K562 (cell line): ENCODE results near the gene MAP3K6. TPM values are rescaled to one million over a fixed set of nuclear protein-coding genes. Genes with fewer than 3 reads are reported as not detected.

Source experiments
- CREBBP ChIP-seq: IDR thresholded peaks from one replicate; pipeline ENCODE4 v1.6.1; 2012; ENCODE audit warnings: low read depth, mild to moderate bottlenecking, control low read depth, inconsistent platforms, low read length
- FOXK1 ChIP-seq: sonication (generic); formaldehyde crosslinking; IDR thresholded peaks from 2 replicates; pipeline ENCODE4 v1.8.0; 2022; ENCODE audit warnings: missing genetic modification reagents, mild to moderate bottlenecking, borderline replicate concordance
- KAT7 ChIP-seq: sonication (generic); formaldehyde crosslinking; IDR thresholded peaks from 2 replicates; pipeline ENCODE4 v1.8.0; 2022; ENCODE audit warnings: missing genetic modification reagents, mild to moderate bottlenecking, borderline replicate concordance
- RAD21 ChIP-seq, 2 experiments: fragments of 250-450 bp in 1 of 2; fragments of 450-650 bp in 1 of 2; sonication (Bioruptor Pico) in 1 of 2; formaldehyde crosslinking in 1 of 2; IDR thresholded peaks in 1 of 2; conservative IDR thresholded peaks in 1 of 2; 2 replicates each; pipeline versions ENCODE4 v1.4.0 to v1.8.0; 2020 to 2022; ENCODE audit warnings: mild to moderate bottlenecking in 2 of 2, moderate library complexity in 1 of 2
- SPI1 ChIP-seq: IDR thresholded peaks from 2 replicates; pipeline ENCODE4 v1.6.1; 2011; ENCODE audit warnings: low read depth, low read length, control low read depth, borderline replicate concordance
- ZC3H4 ChIP-seq: sonication (generic); formaldehyde crosslinking; IDR thresholded peaks from 2 replicates; pipeline ENCODE4 v1.9.0; 2021; ENCODE audit warnings: missing genetic modification reagents, borderline replicate concordance
- ZNF444 ChIP-seq: fragments of 250-450 bp; sonication (Bioruptor Pico); IDR thresholded peaks from 2 replicates; pipeline ENCODE4 v1.4.0; 2020; ENCODE audit warnings: mild to moderate bottlenecking, moderate library complexity
- ZNF695 ChIP-seq: fragments of 450-650 bp; formaldehyde crosslinking; IDR thresholded peaks from 2 replicates; pipeline ENCODE4 v1.4.0; 2020; ENCODE audit warnings: mild to moderate bottlenecking, moderate library complexity
- ZNF696 ChIP-seq: fragments of 250-450 bp; sonication (Bioruptor Pico); conservative IDR thresholded peaks from 2 replicates; pipeline ENCODE4 v1.4.0; 2020; ENCODE audit warnings: mild to moderate bottlenecking, moderate library complexity
- ZNF830 ChIP-seq: fragments of 250-450 bp; sonication (Bioruptor Pico); IDR thresholded peaks from 2 replicates; pipeline ENCODE4 v1.5.0; 2021; ENCODE audit warnings: mild to moderate bottlenecking
- polyA plus RNA-seq, 8 experiments: library from polyadenylated mRNA; depleted of rRNA in 4 of 8; stranded (reverse) in 5 of 8; unstranded in 3 of 8; fragments of >200 nt; fragmentation: Nextera tagmentation in 2 of 8; fragmentation: Illumina TruSeq in 1 of 8; extraction: Ambion mirVana in 2 of 8; extraction: Trizol in 1 of 8; gene quantifications; 2 replicates each; pipeline versions ENCODE4 v1.2.1 to v1.2.3, GENCODE V29; 2011 to 2014; ENCODE audit warnings: inconsistent platforms in 1 of 8, missing spikeins in 1 of 8
- total RNA-seq, 7 experiments: library from RNA; depleted of rRNA in 6 of 7; stranded (reverse); fragments of >200 nt in 6 of 7; fragmentation: Illumina TruSeq in 2 of 7; extraction: Trizol in 2 of 7; gene quantifications; 2 replicates each; pipeline versions ENCODE4 v1.2.1 to v1.2.3, GENCODE V29; 2011 to 2021; ENCODE audit warnings: low replicate concordance in 1 of 7
- TF ChIP-seq, protein P1 (sequence below): sonication (generic); formaldehyde crosslinking; IDR thresholded peaks from 2 replicates; pipeline ENCODE4 v1.8.0; 2022; ENCODE audit warnings: mild to moderate bottlenecking, missing genetic modification reagents, borderline replicate concordance
- TF ChIP-seq, protein P2 (sequence below): sonication (generic); formaldehyde crosslinking; IDR thresholded peaks from 2 replicates; pipeline ENCODE4 v1.8.0; 2023; ENCODE audit warnings: mild to moderate bottlenecking, missing genetic modification reagents
- TF ChIP-seq, protein P3 (sequence below): sonication (generic); formaldehyde crosslinking; IDR thresholded peaks from 2 replicates; pipeline ENCODE4 v1.8.0; 2023; ENCODE audit warnings: mild to moderate bottlenecking, missing genetic modification reagents

The MAP3K6 gene
- total and polyA plus RNA-seq, 9 of the 15 experiments (the other 6 are each of a cell fraction or from before 2014, with no cell fraction given) = 0.99 to 21.9 (median 7.0) TPM

DNA sequence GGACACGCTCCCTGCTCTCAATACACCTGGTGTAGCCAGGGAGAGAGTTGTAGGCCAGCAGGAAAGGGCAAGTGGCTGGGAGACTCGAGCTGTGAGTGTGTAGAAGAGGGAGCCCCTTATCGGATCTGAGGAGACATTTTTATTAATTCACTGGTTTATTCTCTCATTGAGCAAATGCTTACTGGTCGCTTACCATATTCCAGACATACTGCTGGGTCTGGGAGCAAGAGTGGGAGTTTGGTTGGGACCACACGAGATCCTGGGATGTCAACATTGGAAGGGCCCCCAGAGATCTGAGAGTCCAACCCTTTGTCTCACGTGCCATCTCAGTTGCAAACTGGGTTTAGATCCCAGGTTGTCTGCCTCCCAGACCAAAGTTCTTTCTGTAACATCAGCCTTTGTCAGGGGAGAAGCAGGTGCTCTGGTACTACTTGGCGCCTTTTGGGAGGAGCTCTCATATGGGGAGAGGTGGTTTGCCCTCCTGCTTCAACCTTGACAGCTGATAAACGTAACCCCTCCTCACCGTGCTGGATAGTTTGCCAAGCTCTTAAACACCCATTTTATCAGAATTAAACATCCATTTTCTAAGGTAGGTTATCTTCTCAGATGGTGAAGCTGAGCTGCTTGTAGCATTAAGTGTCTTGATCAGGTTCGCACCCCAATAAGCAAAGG lies 44.1 kb downstream of the MAP3K6 start (continued):
- TF ChIP-seq, protein P1, sequence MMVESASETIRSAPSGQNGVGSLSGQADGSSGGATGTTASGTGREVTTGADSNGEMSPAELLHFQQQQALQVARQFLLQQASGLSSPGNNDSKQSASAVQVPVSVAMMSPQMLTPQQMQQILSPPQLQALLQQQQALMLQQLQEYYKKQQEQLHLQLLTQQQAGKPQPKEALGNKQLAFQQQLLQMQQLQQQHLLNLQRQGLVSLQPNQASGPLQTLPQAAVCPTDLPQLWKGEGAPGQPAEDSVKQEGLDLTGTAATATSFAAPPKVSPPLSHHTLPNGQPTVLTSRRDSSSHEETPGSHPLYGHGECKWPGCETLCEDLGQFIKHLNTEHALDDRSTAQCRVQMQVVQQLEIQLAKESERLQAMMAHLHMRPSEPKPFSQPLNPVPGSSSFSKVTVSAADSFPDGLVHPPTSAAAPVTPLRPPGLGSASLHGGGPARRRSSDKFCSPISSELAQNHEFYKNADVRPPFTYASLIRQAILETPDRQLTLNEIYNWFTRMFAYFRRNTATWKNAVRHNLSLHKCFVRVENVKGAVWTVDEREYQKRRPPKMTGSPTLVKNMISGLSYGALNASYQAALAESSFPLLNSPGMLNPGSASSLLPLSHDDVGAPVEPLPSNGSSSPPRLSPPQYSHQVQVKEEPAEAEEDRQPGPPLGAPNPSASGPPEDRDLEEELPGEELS = 0 out of 2 replicates have a peak, but pooled peaks have one; percentile 16
- TF ChIP-seq, protein P2, sequence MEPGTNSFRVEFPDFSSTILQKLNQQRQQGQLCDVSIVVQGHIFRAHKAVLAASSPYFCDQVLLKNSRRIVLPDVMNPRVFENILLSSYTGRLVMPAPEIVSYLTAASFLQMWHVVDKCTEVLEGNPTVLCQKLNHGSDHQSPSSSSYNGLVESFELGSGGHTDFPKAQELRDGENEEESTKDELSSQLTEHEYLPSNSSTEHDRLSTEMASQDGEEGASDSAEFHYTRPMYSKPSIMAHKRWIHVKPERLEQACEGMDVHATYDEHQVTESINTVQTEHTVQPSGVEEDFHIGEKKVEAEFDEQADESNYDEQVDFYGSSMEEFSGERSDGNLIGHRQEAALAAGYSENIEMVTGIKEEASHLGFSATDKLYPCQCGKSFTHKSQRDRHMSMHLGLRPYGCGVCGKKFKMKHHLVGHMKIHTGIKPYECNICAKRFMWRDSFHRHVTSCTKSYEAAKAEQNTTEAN (CRISPR knock-in tag) = peak; percentile 76; the same call in 1 of the 2 replicates
- no peak for TF ChIP-seq CREBBP
- TF ChIP-seq ZNF696 = no peak
- TF ChIP-seq, protein P3, sequence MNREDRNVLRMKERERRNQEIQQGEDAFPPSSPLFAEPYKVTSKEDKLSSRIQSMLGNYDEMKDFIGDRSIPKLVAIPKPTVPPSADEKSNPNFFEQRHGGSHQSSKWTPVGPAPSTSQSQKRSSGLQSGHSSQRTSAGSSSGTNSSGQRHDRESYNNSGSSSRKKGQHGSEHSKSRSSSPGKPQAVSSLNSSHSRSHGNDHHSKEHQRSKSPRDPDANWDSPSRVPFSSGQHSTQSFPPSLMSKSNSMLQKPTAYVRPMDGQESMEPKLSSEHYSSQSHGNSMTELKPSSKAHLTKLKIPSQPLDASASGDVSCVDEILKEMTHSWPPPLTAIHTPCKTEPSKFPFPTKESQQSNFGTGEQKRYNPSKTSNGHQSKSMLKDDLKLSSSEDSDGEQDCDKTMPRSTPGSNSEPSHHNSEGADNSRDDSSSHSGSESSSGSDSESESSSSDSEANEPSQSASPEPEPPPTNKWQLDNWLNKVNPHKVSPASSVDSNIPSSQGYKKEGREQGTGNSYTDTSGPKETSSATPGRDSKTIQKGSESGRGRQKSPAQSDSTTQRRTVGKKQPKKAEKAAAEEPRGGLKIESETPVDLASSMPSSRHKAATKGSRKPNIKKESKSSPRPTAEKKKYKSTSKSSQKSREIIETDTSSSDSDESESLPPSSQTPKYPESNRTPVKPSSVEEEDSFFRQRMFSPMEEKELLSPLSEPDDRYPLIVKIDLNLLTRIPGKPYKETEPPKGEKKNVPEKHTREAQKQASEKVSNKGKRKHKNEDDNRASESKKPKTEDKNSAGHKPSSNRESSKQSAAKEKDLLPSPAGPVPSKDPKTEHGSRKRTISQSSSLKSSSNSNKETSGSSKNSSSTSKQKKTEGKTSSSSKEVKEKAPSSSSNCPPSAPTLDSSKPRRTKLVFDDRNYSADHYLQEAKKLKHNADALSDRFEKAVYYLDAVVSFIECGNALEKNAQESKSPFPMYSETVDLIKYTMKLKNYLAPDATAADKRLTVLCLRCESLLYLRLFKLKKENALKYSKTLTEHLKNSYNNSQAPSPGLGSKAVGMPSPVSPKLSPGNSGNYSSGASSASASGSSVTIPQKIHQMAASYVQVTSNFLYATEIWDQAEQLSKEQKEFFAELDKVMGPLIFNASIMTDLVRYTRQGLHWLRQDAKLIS (CRISPR knock-in tag) = peak; percentile 13; the same call in 1 of the 2 replicates
- TF ChIP-seq ZNF695 (CRISPR knock-in tag) = no peak
- TF ChIP-seq ZNF830 (CRISPR knock-in tag) = peak; percentile 13; the same call in 1 of the 2 replicates
- TF ChIP-seq ZNF444 = no peak
- TF ChIP-seq RAD21 (CRISPR knock-in tag; conservative IDR thresholded peaks at IDR 0.05 in 1 of 2, IDR thresholded peaks at IDR 0.05 in 1 of 2) = 0 out of 4 replicates have a peak, but pooled peaks of 1 of the 2 experiments have one; percentile 5
- 0 out of 2 replicates have a peak, but pooled peaks have one; percentile 36 for TF ChIP-seq ZC3H4 (CRISPR knock-in tag)
- 0 out of 2 replicates have a peak, but pooled peaks have one; percentile 11 for TF ChIP-seq KAT7 (CRISPR knock-in tag)
- no peak for TF ChIP-seq SPI1
- 0 out of 2 replicates have a peak, but pooled peaks have one; percentile 18 for TF ChIP-seq FOXK1
